ENCODE results near the gene MAFF. TPM values are rescaled to one million over a fixed set of nuclear protein-coding genes. Genes with fewer than 3 reads are reported as not detected.

The MAFF gene
- total and polyA plus RNA-seq, 9 of the 15 experiments (the other 6 are each of a cell fraction or from before 2014, with no cell fraction given) = 0.51 to 8.0 (median 5.4) TPM

- TF ChIP-seq MEF2D (tag; conservative IDR thresholded peaks at IDR 0.05; ENCODE audit: low read depth) = no peak
- TF ChIP-seq NFE2 (IDR thresholded peaks at IDR 0.05; ENCODE audit: low read depth) = peak; percentile 71
- no peak for TF ChIP-seq KDM1A (IDR thresholded peaks at IDR 0.05)
- peak; percentile 2; the same call in 1 of the 2 replicates for TF ChIP-seq FOXP1 (CRISPR knock-in tag; IDR thresholded peaks at IDR 0.05)
- no peak for TF ChIP-seq NFE2L1 (tag; IDR thresholded peaks at IDR 0.05; ENCODE audit: borderline replicate concordance, low read depth)
- TF ChIP-seq KLF13 (tag; IDR thresholded peaks at IDR 0.05; ENCODE audit: borderline replicate concordance, low read depth) = no peak
- TF ChIP-seq USF1 (CRISPR knock-in tag; IDR thresholded peaks at IDR 0.05) = peak; percentile 72
- no peak for TF ChIP-seq ATF1 (CRISPR knock-in tag; IDR thresholded peaks at IDR 0.05)
- TF ChIP-seq ATF1 (tag; IDR thresholded peaks at IDR 0.05) = peak; percentile 83
- no peak for TF ChIP-seq E2F4 (CRISPR knock-in tag; IDR thresholded peaks at IDR 0.05; ENCODE audit: low read depth)
- TF ChIP-seq ZNF212 (CRISPR knock-in tag; IDR thresholded peaks at IDR 0.05) = no peak; the same call in 1 of the 2 replicates
- TF ChIP-seq POLR3A (IDR thresholded peaks at IDR 0.05; ENCODE audit: borderline replicate concordance, extremely low read depth, insufficient read depth, insufficient read length) = no peak
- peak; percentile 37 for TF ChIP-seq EGR1 (conservative IDR thresholded peaks at IDR 0.05)
- peak; percentile 17; the same call in 1 of the 2 replicates for TF ChIP-seq SP1 (CRISPR knock-in tag; IDR thresholded peaks at IDR 0.05)
- no peak for TF ChIP-seq FOXM1 (IDR thresholded peaks at IDR 0.05; ENCODE audit: low read depth)
- peak; percentile 75; the same call in 1 of the 2 replicates for TF ChIP-seq FOXM1 (CRISPR knock-in tag; IDR thresholded peaks at IDR 0.05; ENCODE audit: low read depth)
- TF ChIP-seq, protein P1, sequence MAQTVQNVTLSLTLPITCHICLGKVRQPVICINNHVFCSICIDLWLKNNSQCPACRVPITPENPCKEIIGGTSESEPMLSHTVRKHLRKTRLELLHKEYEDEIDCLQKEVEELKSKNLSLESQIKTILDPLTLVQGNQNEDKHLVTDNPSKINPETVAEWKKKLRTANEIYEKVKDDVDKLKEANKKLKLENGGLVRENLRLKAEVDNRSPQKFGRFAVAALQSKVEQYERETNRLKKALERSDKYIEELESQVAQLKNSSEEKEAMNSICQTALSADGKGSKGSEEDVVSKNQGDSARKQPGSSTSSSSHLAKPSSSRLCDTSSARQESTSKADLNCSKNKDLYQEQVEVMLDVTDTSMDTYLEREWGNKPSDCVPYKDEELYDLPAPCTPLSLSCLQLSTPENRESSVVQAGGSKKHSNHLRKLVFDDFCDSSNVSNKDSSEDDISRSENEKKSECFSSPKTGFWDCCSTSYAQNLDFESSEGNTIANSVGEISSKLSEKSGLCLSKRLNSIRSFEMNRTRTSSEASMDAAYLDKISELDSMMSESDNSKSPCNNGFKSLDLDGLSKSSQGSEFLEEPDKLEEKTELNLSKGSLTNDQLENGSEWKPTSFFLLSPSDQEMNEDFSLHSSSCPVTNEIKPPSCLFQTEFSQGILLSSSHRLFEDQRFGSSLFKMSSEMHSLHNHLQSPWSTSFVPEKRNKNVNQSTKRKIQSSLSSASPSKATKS (CRISPR knock-in tag; IDR thresholded peaks at IDR 0.05) = no peak
- TF ChIP-seq, protein P2, sequence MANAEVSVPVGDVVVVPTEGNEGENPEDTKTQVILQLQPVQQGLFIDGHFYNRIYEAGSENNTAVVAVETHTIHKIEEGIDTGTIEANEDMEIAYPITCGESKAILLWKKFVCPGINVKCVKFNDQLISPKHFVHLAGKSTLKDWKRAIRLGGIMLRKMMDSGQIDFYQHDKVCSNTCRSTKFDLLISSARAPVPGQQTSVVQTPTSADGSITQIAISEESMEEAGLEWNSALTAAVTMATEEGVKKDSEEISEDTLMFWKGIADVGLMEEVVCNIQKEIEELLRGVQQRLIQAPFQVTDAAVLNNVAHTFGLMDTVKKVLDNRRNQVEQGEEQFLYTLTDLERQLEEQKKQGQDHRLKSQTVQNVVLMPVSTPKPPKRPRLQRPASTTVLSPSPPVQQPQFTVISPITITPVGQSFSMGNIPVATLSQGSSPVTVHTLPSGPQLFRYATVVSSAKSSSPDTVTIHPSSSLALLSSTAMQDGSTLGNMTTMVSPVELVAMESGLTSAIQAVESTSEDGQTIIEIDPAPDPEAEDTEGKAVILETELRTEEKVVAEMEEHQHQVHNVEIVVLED (CRISPR knock-in tag; IDR thresholded peaks at IDR 0.05) = no peak
- 0 out of 2 replicates have a peak, but pooled peaks have one; percentile 47 for TF ChIP-seq PML (IDR thresholded peaks at IDR 0.05; ENCODE audit: low read length)
- TF ChIP-seq ERF (CRISPR knock-in tag; IDR thresholded peaks at IDR 0.05) = no peak
- no peak for TF ChIP-seq CBFB (CRISPR knock-in tag; IDR thresholded peaks at IDR 0.05)
- TF ChIP-seq SMARCE1 (IDR thresholded peaks at IDR 0.05) = no peak
- peak; percentile 25; the same call in 1 of the 2 replicates for TF ChIP-seq ZBTB7A (IDR thresholded peaks at IDR 0.05; ENCODE audit: borderline replicate concordance, control insufficient read depth, low read depth, low read length)
- no peak for TF ChIP-seq CSDE1 (IDR thresholded peaks at IDR 0.05)
These were observed at the start of gene MAFF (continued) for GRCh38 chr22:38201711-38202436.
